IgD-negative memory B cell (primary cell): ENCODE results near the gene DEPDC5. TPM values are rescaled to one million over a fixed set of nuclear protein-coding genes. Genes with fewer than 3 reads are reported as not detected.
A peak's percentile ranks its signal among the peaks of the same experiment; 100 is the strongest.

ENCODE experiments used
- H3K27ac Mint-ChIP-seq, 3 donors: one replicate each; pipeline ENCODE4 v1.8.0; 2020 to 2022; ENCODE audit warnings: mild to moderate bottlenecking in 3 of 3, mixed read lengths in 3 of 3, moderate library complexity in 1 of 3
- H3K27me3 Mint-ChIP-seq: one replicate; pipeline ENCODE4 v1.8.0; 2021; ENCODE audit warnings: mixed read lengths
- H3K36me3 Mint-ChIP-seq: one replicate; pipeline ENCODE4 v1.8.0; 2020; ENCODE audit warnings: mild to moderate bottlenecking, mixed read lengths
- H3K4me1 Mint-ChIP-seq, 3 donors: one replicate each; pipeline ENCODE4 v1.8.0; 2020 to 2022; ENCODE audit warnings: mixed read lengths in 3 of 3, mild to moderate bottlenecking in 1 of 3
- H3K4me3 Mint-ChIP-seq, 4 donors: one replicate each; pipeline ENCODE4 v1.8.0; 2020 to 2022; ENCODE audit warnings: mild to moderate bottlenecking in 4 of 4, mixed read lengths in 4 of 4, moderate library complexity in 3 of 4
- H3K9me3 Mint-ChIP-seq, 3 donors: one replicate each; pipeline ENCODE4 v1.8.0; 2020 to 2021; ENCODE audit warnings: mixed read lengths in 3 of 3, mild to moderate bottlenecking in 1 of 3
- polyA plus RNA-seq: library from polyadenylated mRNA; unstranded; fragments of 300-500 nt; fragmentation: Illumina TruSeq; gene quantifications from one replicate; pipeline ENCODE4 v1.2.3, GENCODE V29; 2021

DEPDC5 gene
- polyA plus RNA-seq, 1 donor from 2014 or later, result 30.7 TPM

- Mint-ChIP-seq H3K27me3 (peaks cover 2% of the 10 kb centered on the region), H3K27ac (peak overlapping the region in 1 of 3 donors; percentile 90), H3K4me1 (peaks cover 0 to 2% (median 0%) of the 10 kb centered on the region in 3 donors), H3K36me3 (peaks cover under 1% of the 10 kb centered on the region), H3K4me3 (no peak overlapping the region), H3K9me3 (no peaks in the 10 kb centered on the region)
These were observed 184.5 kb downstream of the DEPDC5 start for GRCh38 chr22:31938296-31938695.

DNA sequence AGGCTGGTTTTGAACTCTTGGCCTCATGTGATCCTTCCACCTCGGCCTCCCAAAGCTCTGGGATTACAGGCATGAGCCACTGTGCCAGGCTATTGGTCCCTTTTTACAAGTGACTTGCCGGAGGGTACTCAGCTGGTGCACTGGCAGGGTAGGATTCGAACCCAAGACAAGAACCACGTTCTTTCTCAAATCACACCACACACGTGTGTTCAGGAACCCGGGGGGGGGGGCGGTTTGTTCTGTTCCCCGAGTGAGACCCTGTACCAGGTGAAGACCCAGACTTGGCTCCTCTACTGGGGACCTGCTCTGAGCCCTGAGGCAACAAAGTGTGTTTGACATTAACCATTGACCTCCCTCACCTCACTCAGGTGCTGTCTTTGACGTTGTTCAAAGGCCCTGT is 186.7 kb downstream of the DEPDC5 start:
- Mint-ChIP-seq H3K27me3 (peaks cover 2% of the 10 kb centered on the region), H3K36me3 (no peaks in the 10 kb centered on the region), H3K4me1 (peaks cover 0 to 2% (median 1%) of the 10 kb centered on the region in 3 donors), H3K4me3 (peak overlapping the region in 1 of 4 donors; percentile 76), H3K9me3 (no peaks in the 10 kb centered on the region), H3K27ac (no peak overlapping the region)

GRCh38 chr22:31942091-31942490 is 188.3 kb downstream of the DEPDC5 start:
- peaks cover 2 to 4% (median 4%) of the 10 kb centered on the region in 3 donors for H3K4me1 Mint-ChIP-seq
- H3K4me3 Mint-ChIP-seq, result no peak overlapping the region
- H3K27me3 Mint-ChIP-seq, result peaks cover 2% of the 10 kb centered on the region
- peak overlapping the region in 1 of 3 donors; percentile 93 for H3K27ac Mint-ChIP-seq
- H3K9me3 Mint-ChIP-seq, result no peaks in the 10 kb centered on the region
- H3K36me3 Mint-ChIP-seq, result no peaks in the 10 kb centered on the region

GRCh38 chr22:31943206-31943977 is 189.6 kb downstream of the DEPDC5 start:
- H3K36me3 Mint-ChIP-seq, result no peaks in the 10 kb centered on the region
- H3K27ac Mint-ChIP-seq, result peak overlapping the region; percentile 81 to 95 (median 93)
- no peaks in the 10 kb centered on the region for H3K9me3 Mint-ChIP-seq
- peak overlapping the region in 3 of 4 donors; percentile 80 to 98 (median 90) for H3K4me3 Mint-ChIP-seq
- H3K27me3 Mint-ChIP-seq, result peaks cover 1% of the 10 kb centered on the region
- peaks cover 7 to 10% (median 9%) of the 10 kb centered on the region in 3 donors for H3K4me1 Mint-ChIP-seq

GRCh38 chr22:31943978-31944699 is 190.3 kb downstream of the DEPDC5 start, which contains the start of gene YWHAH:
TSS of gene YWHAH (plus strand) at chr22:31944535. CDS start at chr22:31944734, 199 bp downstream.
- no peaks in the 10 kb centered on the region for H3K27me3 Mint-ChIP-seq
- peak within 1 kb of the TSS in 3 of 4 donors; percentile 80 to 98 (median 90) for H3K4me3 Mint-ChIP-seq
- no peaks in the 10 kb centered on the region for H3K36me3 Mint-ChIP-seq
- H3K4me1 Mint-ChIP-seq, result peaks cover 7 to 10% (median 9%) of the 10 kb centered on the region in 3 donors
- H3K27ac Mint-ChIP-seq, result peak within 1 kb of the TSS; percentile 93 to 96 (median 95)
- no peaks in the 10 kb centered on the region for H3K9me3 Mint-ChIP-seq

DNA sequence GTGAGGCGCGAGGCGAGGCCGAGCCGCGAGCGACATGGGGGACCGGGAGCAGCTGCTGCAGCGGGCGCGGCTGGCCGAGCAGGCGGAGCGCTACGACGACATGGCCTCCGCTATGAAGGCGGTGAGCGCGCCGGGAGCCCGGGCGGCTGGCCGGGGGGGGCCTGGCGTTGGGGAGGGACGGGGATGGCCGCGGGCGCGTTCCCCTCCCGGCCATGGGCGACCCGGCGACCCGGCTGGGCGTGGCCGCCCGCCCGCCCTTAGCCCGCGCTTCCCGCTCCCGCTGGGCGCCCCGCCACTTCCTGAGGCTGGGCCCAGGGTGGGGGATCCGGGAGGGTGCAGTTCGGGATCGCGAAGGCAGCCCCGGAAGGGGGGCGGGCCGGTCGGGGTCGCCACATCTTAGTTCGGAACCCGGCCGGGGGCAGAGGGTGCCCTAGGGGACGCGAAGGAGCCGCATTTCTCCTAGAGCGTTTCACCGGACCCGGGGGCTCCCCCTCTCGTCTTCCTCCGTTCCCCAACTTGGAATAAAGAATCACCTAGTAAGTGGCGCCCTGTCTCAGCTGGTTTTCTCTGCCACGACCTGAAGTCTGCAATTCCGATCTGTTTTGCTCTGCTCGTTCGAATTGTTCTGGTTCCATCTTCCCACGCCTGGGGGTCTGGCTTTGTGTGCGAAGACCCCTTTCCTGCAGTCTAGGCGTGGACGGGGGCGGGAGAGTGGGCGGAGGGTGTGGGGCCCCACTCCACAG is 191.1 kb downstream of the DEPDC5 start:
- H3K4me3 Mint-ChIP-seq, result peak overlapping the region in 2 of 4 donors; percentile 90 to 98
- H3K36me3 Mint-ChIP-seq, result no peaks in the 10 kb centered on the region
- peaks cover 7 to 10% (median 9%) of the 10 kb centered on the region in 3 donors for H3K4me1 Mint-ChIP-seq
- no peaks in the 10 kb centered on the region for H3K9me3 Mint-ChIP-seq
- no peaks in the 10 kb centered on the region for H3K27me3 Mint-ChIP-seq
- H3K27ac Mint-ChIP-seq, result peak overlapping the region in 2 of 3 donors; percentile 84 to 93

DNA sequence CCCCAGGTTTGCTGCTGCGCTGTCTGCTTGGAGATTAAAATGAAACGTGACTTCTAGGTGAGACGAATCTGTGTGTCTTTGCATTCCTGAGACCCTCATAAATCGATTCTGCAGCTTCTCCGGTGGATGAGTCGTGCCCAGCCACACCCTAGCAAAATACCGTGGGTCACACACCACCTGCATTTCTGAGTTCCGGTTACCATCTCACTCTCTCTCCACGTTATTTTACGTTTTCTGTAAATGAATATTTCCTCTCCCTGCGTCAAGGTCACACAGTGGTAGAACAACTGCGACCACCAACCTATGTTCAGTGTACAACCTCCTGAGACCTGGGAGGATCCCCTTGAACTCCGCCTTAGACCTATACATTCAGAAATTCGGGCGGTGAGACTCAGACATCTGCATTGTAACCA is 191.6 kb downstream of the DEPDC5 start:
- Mint-ChIP-seq H3K9me3 (no peaks in the 10 kb centered on the region), H3K4me1 (peaks cover 7 to 10% (median 9%) of the 10 kb centered on the region in 3 donors), H3K27ac (no peak overlapping the region), H3K27me3 (no peaks in the 10 kb centered on the region), H3K4me3 (no peak overlapping the region), H3K36me3 (no peaks in the 10 kb centered on the region)

DNA sequence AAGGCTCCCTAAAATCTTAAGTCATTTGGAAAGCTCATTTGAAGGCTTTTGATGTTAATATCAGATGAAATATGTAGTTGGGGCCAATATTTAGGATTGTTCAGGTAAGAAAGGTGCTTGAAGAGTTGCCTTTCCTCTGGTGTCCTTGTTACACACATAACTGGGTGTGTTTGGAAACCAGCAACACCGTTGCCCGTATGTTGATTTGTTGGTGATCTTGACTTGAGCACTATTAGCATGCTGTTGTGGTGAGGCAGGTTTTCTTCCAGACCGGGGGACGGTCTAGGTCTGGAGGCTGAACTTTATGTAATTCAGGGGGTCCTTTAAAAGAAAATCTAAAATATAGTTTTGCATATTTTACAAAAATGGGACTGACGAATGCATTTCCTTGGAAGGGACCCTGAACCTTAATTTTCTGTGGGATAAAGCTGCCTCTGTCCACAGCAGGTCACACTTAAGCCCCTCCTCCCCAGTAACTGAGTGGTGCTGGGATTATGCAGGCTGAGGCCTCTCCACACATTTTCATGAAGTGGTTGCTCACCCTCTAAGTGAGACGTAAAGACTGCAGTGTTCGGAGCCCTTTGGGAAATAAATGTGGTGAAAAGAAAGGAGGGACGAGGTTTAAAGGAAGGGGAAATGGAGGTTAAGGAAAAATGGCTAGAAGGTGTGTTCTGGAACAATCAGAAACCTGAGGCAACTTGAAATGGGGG is 192.3 kb downstream of the DEPDC5 start:
- no peak overlapping the region for H3K4me3 Mint-ChIP-seq
- no peaks in the 10 kb centered on the region for H3K27me3 Mint-ChIP-seq
- H3K9me3 Mint-ChIP-seq, result no peaks in the 10 kb centered on the region
- peaks cover 9 to 12% (median 9%) of the 10 kb centered on the region in 3 donors for H3K4me1 Mint-ChIP-seq
- no peak overlapping the region for H3K27ac Mint-ChIP-seq
- H3K36me3 Mint-ChIP-seq, result no peaks in the 10 kb centered on the region

DNA sequence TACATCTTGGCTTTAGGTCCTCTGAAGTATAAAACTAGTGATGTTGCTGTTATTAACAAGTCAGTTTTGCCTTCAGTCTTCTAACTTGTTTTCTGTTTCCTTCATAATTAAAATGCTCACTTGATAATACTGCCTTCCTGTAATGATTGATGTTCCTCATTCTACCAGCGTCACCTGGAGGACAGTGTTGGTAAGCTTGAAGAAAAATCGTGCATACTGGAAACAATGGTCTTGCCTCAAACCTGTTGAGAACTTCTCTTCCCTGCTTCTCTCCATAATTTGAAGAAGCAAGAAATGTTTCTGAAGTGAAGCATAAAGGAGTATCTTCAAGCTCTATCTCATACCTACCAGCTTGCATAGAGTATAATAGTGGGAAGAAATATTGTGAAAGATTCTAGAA is 193.5 kb downstream of the DEPDC5 start:
- Mint-ChIP-seq H3K36me3 (no peaks in the 10 kb centered on the region), H3K9me3 (no peaks in the 10 kb centered on the region), H3K27ac (peak overlapping the region in 2 of 3 donors; percentile 74 to 93), H3K4me3 (peak overlapping the region in 2 of 4 donors; percentile 18 to 73), H3K27me3 (no peaks in the 10 kb centered on the region), H3K4me1 (peaks cover 11 to 20% (median 14%) of the 10 kb centered on the region in 3 donors)

DNA sequence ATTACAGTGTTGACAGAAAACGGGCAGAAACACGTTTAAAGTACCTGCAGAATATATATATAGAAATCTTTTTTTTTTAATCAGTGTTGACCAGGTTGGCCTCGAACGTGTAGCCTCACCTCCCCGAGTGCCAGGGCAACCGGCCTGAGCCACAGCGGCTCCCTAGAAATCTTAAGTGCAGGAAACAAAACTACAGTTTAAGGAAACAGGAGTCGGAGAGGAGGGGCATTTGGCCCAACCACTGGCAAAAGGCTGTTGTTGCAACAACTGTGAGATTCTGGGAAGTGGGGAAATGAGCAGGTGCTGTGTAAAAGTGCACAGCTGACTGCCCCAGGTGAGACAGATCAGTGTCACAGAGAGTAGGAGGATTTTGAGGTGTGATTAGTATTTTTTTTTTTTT is 194.2 kb downstream of the DEPDC5 start:
- Mint-ChIP-seq H3K4me1 (peaks cover 11 to 20% (median 14%) of the 10 kb centered on the region in 3 donors), H3K4me3 (no peak overlapping the region)

DNA sequence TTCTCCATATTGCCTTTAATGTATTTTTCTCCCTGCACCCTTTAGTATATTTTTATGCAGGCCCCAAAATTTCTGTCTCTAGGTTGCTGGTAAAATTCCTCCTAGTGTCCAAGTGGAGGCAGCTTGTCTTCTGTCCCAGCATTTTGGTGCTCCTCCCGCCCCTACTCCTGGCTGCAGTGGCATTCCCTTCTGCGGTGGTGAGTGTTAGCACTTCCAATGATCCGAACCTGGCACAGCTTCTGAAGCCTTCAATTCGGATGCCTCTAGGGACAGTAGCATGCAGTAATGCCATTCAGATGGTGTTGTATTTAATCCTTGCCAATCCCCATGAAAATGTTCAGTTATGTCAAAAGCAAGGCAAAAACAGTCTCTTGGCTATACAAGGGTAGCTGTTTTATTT is 196.4 kb downstream of the DEPDC5 start:
- Mint-ChIP-seq H3K27ac (no peak overlapping the region), H3K4me3 (no peak overlapping the region), H3K27me3 (no peaks in the 10 kb centered on the region), H3K4me1 (peaks cover 21 to 30% (median 29%) of the 10 kb centered on the region in 3 donors), H3K36me3 (no peaks in the 10 kb centered on the region), H3K9me3 (no peaks in the 10 kb centered on the region)

More for the DNA sequence above, 194.2 kb downstream of the DEPDC5 start:
- Mint-ChIP-seq H3K27me3 (no peaks in the 10 kb centered on the region), H3K36me3 (no peaks in the 10 kb centered on the region), H3K27ac (peak overlapping the region in 1 of 3 donors; percentile 53), H3K9me3 (no peaks in the 10 kb centered on the region)

GRCh38 chr22:31951194-31952093 is 197.6 kb downstream of the DEPDC5 start:
- Mint-ChIP-seq H3K9me3 (no peaks in the 10 kb centered on the region), H3K27ac (peak overlapping the region in 2 of 3 donors; percentile 6 to 38), H3K27me3 (no peaks in the 10 kb centered on the region), H3K36me3 (no peaks in the 10 kb centered on the region), H3K4me1 (peaks cover 23 to 35% (median 31%) of the 10 kb centered on the region in 3 donors), H3K4me3 (peak overlapping the region in 1 of 4 donors; percentile 29)

DNA sequence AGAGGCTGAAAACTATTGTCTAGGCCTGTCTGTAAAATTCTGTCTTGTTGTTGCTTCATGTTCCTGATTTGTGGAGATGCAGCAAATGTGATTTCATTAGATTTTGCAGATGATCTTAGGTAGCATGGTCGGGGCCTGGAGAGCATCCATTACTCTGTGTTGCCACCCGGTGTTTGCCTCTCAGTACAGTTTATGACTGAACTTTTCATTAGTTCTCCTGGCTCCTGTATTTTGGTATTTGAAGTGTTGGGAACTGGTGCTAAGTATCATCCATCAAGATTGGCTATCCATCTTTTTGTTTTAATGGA is 198.2 kb downstream of the DEPDC5 start:
- no peaks in the 10 kb centered on the region for H3K27me3 Mint-ChIP-seq
- peak overlapping the region in 2 of 4 donors; percentile 29 to 36 for H3K4me3 Mint-ChIP-seq
- peaks cover 21 to 34% (median 29%) of the 10 kb centered on the region in 3 donors for H3K4me1 Mint-ChIP-seq

More for the DNA sequence above, 198.2 kb downstream of the DEPDC5 start:
- Mint-ChIP-seq H3K27ac (no peak overlapping the region), H3K9me3 (no peaks in the 10 kb centered on the region), H3K36me3 (no peaks in the 10 kb centered on the region)
